SK-N-SH (cell line): Measurements from ENCODE around the gene DEFB124. TPM values are rescaled to one million over a fixed set of nuclear protein-coding genes. Genes with fewer than 3 reads are reported as not detected.

Source experiments
- CTCF ChIA-PET: fragments of 300-600, 350-600 bp; formaldehyde crosslinking; extraction: SDS; loops from one replicate; lab custom pipeline; 2021; lab: Yijun Ruan, JAX
- POLR2A ChIA-PET: fragments of 350-600 bp; sonication (Branson Sonifier 250); formaldehyde crosslinking; extraction: SDS; loops from one replicate; lab custom pipeline; 2020; ENCODE audit warnings: antibody characterized with exemption, inconsistent platforms; lab: Yijun Ruan, JAX
- DNase-seq: peaks from one replicate; pipeline ENCODE4 v3.0.0; 2012
- H2AFZ ChIP-seq: fragments of 200-600 bp; sonication (generic); 2 replicates; pipeline ENCODE4 v1.8.1; 2016; ENCODE audit warnings: antibody characterized with exemption, mild to moderate bottlenecking, low read depth
- H3F3A ChIP-seq: fragments of 200-600 bp; sonication (generic); replicated peaks from 2 replicates; pipeline ENCODE3; 2016; ENCODE audit warnings: antibody characterized with exemption, mild to moderate bottlenecking; ENCODE audit not compliant: insufficient read depth
- H3K27ac ChIP-seq, 2 experiments: fragments of 200-500 bp in 1 of 2; fragments of 200-600 bp in 1 of 2; sonication (Bioruptor generic) in 1 of 2; sonication (generic), shearing (Covaris generic) in 1 of 2; 2 replicates each; pipeline versions ENCODE4 v1.5.1 to v1.6.1; 2014 to 2016; ENCODE audit warnings: low read depth in 2 of 2, inconsistent platforms in 1 of 2, low read length in 1 of 2, mild to moderate bottlenecking in 1 of 2, mixed read lengths in 1 of 2
- H3K27me3 ChIP-seq: fragments of 200-600 bp; sonication (generic), shearing (Covaris generic); 2 replicates; pipeline ENCODE4 v1.6.1; 2016; ENCODE audit warnings: mixed run types; ENCODE audit not compliant: insufficient read depth
- H3K36me3 ChIP-seq, 2 experiments: fragments of 200-500 bp in 1 of 2; fragments of 200-600 bp in 1 of 2; sonication (Bioruptor generic) in 1 of 2; sonication (generic) in 1 of 2; replicated peaks in 1 of 2; 2 replicates each; pipeline versions ENCODE3 to v1.5.1; 2014 to 2016; ENCODE audit warnings: low read length in 1 of 2, mild to moderate bottlenecking in 1 of 2; ENCODE audit not compliant: insufficient read depth in 2 of 2, control insufficient read depth in 1 of 2
- H3K4me1 ChIP-seq, 2 experiments: fragments of 200-500 bp in 1 of 2; fragments of 200-600 bp in 1 of 2; sonication (Bioruptor generic) in 1 of 2; sonication (generic), shearing (Covaris generic) in 1 of 2; 2 replicates each; pipeline versions ENCODE4 v1.5.1 to v1.6.1; 2014 to 2016; ENCODE audit warnings: low read depth in 1 of 2, low read length in 1 of 2, mixed run types in 1 of 2; ENCODE audit not compliant: insufficient read depth in 2 of 2, control insufficient read depth in 1 of 2
- H3K4me2 ChIP-seq: fragments of 200-600 bp; sonication (generic), shearing (Covaris generic); 2 replicates; pipeline ENCODE4 v1.6.1; 2017; ENCODE audit warnings: mixed run types
- H3K4me3 ChIP-seq, 2 experiments: fragments of 200-500 bp in 1 of 2; fragments of 200-600 bp in 1 of 2; sonication (Bioruptor generic) in 1 of 2; sonication (generic), shearing (Covaris generic) in 1 of 2; 2 replicates each; pipeline versions ENCODE4 v1.5.1 to v1.8.1; 2014 to 2016; ENCODE audit warnings: low read depth in 2 of 2, inconsistent platforms in 1 of 2, low read length in 1 of 2, mild to moderate bottlenecking in 1 of 2, mixed read lengths in 1 of 2, moderate library complexity in 1 of 2
- H3K79me2 ChIP-seq: fragments of 200-600 bp; sonication (generic); 2 replicates; pipeline ENCODE4 v1.8.1; 2017; ENCODE audit warnings: mild to moderate bottlenecking; ENCODE audit not compliant: insufficient read depth
- H3K9ac ChIP-seq: fragments of 200-600 bp; sonication (generic); 2 replicates; pipeline ENCODE4 v1.6.1; 2017; ENCODE audit warnings: mixed run types
- H3K9me2 ChIP-seq: fragments of 200-600 bp; sonication (generic); 2 replicates; pipeline ENCODE4 v1.6.1; 2017; ENCODE audit warnings: mixed run types
- H3K9me3 ChIP-seq: fragments of 200-600 bp; sonication (generic); 2 replicates; pipeline ENCODE4 v1.6.1; 2017; ENCODE audit warnings: mixed run types, mild to moderate bottlenecking, moderate library complexity
- H4K20me1 ChIP-seq: fragments of 200-600 bp; sonication (generic); 2 replicates; pipeline ENCODE4 v1.6.1; 2017; ENCODE audit warnings: mild to moderate bottlenecking, mixed run types; ENCODE audit not compliant: insufficient read depth
- ELF1 ChIP-seq: IDR thresholded peaks from 2 replicates; pipeline ENCODE4 v1.4.0; 2012
- FOSL2 ChIP-seq: IDR thresholded peaks from 2 replicates; pipeline ENCODE4 v1.4.0; 2012; ENCODE audit warnings: low read depth, mild to moderate bottlenecking, moderate library complexity, borderline replicate concordance
- FOXM1 ChIP-seq: IDR thresholded peaks from 2 replicates; pipeline ENCODE4 v1.4.0; 2012; ENCODE audit warnings: low read depth, mild to moderate bottlenecking
- GATA2 ChIP-seq: sonication (generic); formaldehyde crosslinking; IDR thresholded peaks from 2 replicates; pipeline ENCODE4 v1.5.0; 2020; ENCODE audit warnings: mild to moderate bottlenecking, missing genetic modification reagents
- MXI1 ChIP-seq: IDR thresholded peaks from 2 replicates; pipeline ENCODE4 v1.6.1; 2012; ENCODE audit warnings: mild to moderate bottlenecking, low read depth, low read length, improper control_type of control experiment
- NRF1 ChIP-seq: IDR thresholded peaks from 2 replicates; pipeline ENCODE4 v1.6.1; 2012; ENCODE audit warnings: low read depth, mild to moderate bottlenecking, low read length
- RCOR1 ChIP-seq: fragments of 150-350 bp; IDR thresholded peaks from 2 replicates; pipeline ENCODE4 v1.6.1; 2017; ENCODE audit warnings: antibody characterized with exemption, low read length
- SMC3 ChIP-seq: IDR thresholded peaks from 2 replicates; pipeline ENCODE4 v1.6.1; 2012; ENCODE audit warnings: low read depth, low read length, improper control_type of control experiment
- TAF1 ChIP-seq: IDR thresholded peaks from 2 replicates; pipeline ENCODE4 v1.6.1; 2012; ENCODE audit warnings: low read depth, mild to moderate bottlenecking, low read length, moderate library complexity, borderline replicate concordance
- TCF12 ChIP-seq: IDR thresholded peaks from 2 replicates; pipeline ENCODE4 v1.4.0; 2012
- TEAD4 ChIP-seq: IDR thresholded peaks from 2 replicates; pipeline ENCODE4 v1.4.0; 2012; ENCODE audit warnings: mild to moderate bottlenecking, borderline replicate concordance; ENCODE audit not compliant: insufficient read depth
- WGBS: methylation state at CpG from one replicate; pipeline ENCODE4 v1.1.6; 2017; ENCODE audit warnings: low lambda C conversion rate; 5-methylcytosine and 5-hydroxymethylcytosine counted together
- polyA plus RNA-seq, 3 experiments: library from polyadenylated mRNA; depleted of rRNA; stranded (reverse); fragments of >200 nt; gene quantifications; 2 replicates each; pipeline ENCODE4 v1.2.3, GENCODE V29; 2012
- TF ChIP-seq, protein P1 (sequence below): IDR thresholded peaks from 2 replicates; pipeline ENCODE4 v1.6.1; 2012; ENCODE audit warnings: mild to moderate bottlenecking, low read depth, low read length, moderate library complexity
- TF ChIP-seq, protein P2 (sequence below): IDR thresholded peaks from 2 replicates; pipeline ENCODE4; 2012
- TF ChIP-seq, protein P3 (sequence below): IDR thresholded peaks from 2 replicates; pipeline ENCODE4 v1.4.0; 2012; ENCODE audit warnings: low read depth, borderline replicate concordance

Gene DEFB124
- polyA plus RNA-seq, 1 of the 3 experiments (the other 2 are of a cell fraction): 0.26 TPM

DNA sequence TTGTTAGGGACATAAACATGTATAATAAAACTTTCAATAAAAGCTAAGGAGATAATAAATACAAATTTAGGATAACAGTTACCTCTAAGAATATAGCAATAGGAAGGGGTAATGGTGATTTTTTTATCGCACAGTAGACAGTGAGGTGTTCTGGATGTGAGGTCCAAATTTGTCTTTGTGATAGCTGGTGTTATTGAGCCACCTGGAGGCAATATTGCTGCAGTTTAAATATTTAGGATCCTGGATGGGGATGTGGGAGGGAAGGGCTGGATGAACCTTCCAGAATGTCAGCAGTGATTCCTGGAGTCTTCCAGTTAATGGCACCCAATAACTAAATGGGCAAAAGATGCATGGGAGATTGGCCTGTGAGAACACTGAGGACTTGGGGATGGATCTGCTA is 20.6 kb downstream of the DEFB124 start:
- Histone ChIP-seq H3K4me2 (no peak overlapping the region), H3K9ac (no peak overlapping the region), H3K36me3 (no peaks in the 10 kb centered on the region), H3K27me3 (peaks cover 4% of the 10 kb centered on the region; the same call in 1 of the 2 replicates), H3K9me3 (no peaks in the 10 kb centered on the region), H3F3A (peaks cover 6% of the 10 kb centered on the region), H4K20me1 (no peaks in the 10 kb centered on the region), H3K79me2 (no peaks in the 10 kb centered on the region), H3K27ac (no peak overlapping the region), H3K4me1 (no peaks in the 10 kb centered on the region), H2AFZ (no peak overlapping the region), H3K9me2 (no peaks in the 10 kb centered on the region), H3K4me3 (no peak overlapping the region)
- ChIA-PET POLR2A (no interaction called here), CTCF (interaction anchor here (1.0 to 7.9 kb wide), 2 partner anchors 13 to 48 kb away, joined by 3 to 145 read pairs; partner anchors contain the start of gene DEFB123)
- no peak for DNase-seq
- WGBS: 50% methylated on average over 1 of the region's 1 CpG
- TF ChIP-seq TEAD4: no peak
- TF ChIP-seq NRF1: no peak
- TF ChIP-seq, protein P1, sequence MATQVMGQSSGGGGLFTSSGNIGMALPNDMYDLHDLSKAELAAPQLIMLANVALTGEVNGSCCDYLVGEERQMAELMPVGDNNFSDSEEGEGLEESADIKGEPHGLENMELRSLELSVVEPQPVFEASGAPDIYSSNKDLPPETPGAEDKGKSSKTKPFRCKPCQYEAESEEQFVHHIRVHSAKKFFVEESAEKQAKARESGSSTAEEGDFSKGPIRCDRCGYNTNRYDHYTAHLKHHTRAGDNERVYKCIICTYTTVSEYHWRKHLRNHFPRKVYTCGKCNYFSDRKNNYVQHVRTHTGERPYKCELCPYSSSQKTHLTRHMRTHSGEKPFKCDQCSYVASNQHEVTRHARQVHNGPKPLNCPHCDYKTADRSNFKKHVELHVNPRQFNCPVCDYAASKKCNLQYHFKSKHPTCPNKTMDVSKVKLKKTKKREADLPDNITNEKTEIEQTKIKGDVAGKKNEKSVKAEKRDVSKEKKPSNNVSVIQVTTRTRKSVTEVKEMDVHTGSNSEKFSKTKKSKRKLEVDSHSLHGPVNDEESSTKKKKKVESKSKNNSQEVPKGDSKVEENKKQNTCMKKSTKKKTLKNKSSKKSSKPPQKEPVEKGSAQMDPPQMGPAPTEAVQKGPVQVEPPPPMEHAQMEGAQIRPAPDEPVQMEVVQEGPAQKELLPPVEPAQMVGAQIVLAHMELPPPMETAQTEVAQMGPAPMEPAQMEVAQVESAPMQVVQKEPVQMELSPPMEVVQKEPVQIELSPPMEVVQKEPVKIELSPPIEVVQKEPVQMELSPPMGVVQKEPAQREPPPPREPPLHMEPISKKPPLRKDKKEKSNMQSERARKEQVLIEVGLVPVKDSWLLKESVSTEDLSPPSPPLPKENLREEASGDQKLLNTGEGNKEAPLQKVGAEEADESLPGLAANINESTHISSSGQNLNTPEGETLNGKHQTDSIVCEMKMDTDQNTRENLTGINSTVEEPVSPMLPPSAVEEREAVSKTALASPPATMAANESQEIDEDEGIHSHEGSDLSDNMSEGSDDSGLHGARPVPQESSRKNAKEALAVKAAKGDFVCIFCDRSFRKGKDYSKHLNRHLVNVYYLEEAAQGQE: no peak
- TF ChIP-seq TAF1: no peak
- no peak for TF ChIP-seq SMC3
- no peak for TF ChIP-seq TCF12
- TF ChIP-seq, protein P2, sequence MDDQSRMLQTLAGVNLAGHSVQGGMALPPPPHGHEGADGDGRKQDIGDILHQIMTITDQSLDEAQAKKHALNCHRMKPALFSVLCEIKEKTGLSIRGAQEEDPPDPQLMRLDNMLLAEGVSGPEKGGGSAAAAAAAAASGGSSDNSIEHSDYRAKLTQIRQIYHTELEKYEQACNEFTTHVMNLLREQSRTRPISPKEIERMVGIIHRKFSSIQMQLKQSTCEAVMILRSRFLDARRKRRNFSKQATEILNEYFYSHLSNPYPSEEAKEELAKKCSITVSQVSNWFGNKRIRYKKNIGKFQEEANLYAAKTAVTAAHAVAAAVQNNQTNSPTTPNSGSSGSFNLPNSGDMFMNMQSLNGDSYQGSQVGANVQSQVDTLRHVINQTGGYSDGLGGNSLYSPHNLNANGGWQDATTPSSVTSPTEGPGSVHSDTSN: no peak
- no peak for TF ChIP-seq FOXM1
- TF ChIP-seq GATA2 (CRISPR knock-in tag): no peak
- TF ChIP-seq MXI1: no peak
- TF ChIP-seq, protein P3, sequence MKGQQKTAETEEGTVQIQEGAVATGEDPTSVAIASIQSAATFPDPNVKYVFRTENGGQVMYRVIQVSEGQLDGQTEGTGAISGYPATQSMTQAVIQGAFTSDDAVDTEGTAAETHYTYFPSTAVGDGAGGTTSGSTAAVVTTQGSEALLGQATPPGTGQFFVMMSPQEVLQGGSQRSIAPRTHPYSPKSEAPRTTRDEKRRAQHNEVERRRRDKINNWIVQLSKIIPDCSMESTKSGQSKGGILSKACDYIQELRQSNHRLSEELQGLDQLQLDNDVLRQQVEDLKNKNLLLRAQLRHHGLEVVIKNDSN: no peak

DNA sequence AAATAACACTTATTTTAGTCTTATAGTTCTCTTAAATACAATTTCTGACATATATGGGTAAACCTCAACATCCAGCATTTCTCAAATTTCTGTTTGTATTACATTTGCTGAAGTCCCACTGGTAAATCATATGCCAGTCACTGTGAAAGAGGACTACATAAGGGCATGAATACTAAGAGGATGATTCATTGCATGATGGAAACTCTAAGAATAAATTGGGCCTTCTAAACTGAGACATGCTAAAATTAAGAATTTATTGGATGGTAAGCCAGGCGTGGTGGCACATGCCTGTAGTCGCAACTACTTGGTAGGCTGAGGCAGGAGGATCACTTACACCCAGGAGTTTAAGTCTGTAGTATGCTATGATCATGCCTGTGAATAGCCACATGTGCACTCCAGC is 22.4 kb downstream of the DEFB124 start:
- Histone ChIP-seq H3K9ac (no peak overlapping the region), H3K27me3 (no peaks in the 10 kb centered on the region; the same call in 1 of the 2 replicates), H2AFZ (no peak overlapping the region), H3K79me2 (no peaks in the 10 kb centered on the region), H3K36me3 (no peaks in the 10 kb centered on the region), H3K9me3 (no peaks in the 10 kb centered on the region), H4K20me1 (no peaks in the 10 kb centered on the region), H3K4me1 (no peaks in the 10 kb centered on the region), H3K4me2 (no peak overlapping the region), H3F3A (peaks cover 6% of the 10 kb centered on the region), H3K4me3 (no peak overlapping the region), H3K27ac (no peak overlapping the region), H3K9me2 (no peaks in the 10 kb centered on the region)
- no peak for DNase-seq
- 13% methylated on average over 2 of the region's 2 CpGs for WGBS
- TF ChIP-seq FOSL2 (peak; percentile 15; the same call in 1 of the 2 replicates), ELF1 (no peak), RCOR1 (no peak)
- TF ChIP-seq, protein P2: 0 out of 2 replicates have a peak, but pooled peaks have one; percentile 27
- ChIA-PET POLR2A (no interaction called here), CTCF (no interaction called here)
